ENCODE results near the gene PRSS8.

Gene PRSS8

DNA sequence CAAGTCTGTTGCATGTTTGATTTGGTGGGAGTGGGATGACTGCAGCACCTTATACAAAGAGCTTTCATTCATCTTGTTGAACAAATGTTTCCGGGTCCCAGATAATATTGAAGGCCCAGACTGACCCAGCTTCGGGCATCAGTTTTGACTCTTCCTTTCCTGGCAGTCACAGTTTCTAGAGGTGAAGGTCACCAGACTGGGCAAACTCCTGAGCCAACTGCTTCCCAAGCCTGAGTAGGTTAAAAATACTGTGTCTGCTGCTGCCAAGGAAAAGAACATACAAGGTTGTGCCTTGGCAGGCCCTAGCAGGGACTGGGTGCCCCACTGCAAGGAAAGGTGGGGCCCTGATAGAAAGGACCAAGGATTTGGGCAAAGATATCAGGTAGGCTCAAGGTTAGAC is 22.8 kb downstream of the PRSS8 start:
- TF ChIP-seq, protein P1, sequence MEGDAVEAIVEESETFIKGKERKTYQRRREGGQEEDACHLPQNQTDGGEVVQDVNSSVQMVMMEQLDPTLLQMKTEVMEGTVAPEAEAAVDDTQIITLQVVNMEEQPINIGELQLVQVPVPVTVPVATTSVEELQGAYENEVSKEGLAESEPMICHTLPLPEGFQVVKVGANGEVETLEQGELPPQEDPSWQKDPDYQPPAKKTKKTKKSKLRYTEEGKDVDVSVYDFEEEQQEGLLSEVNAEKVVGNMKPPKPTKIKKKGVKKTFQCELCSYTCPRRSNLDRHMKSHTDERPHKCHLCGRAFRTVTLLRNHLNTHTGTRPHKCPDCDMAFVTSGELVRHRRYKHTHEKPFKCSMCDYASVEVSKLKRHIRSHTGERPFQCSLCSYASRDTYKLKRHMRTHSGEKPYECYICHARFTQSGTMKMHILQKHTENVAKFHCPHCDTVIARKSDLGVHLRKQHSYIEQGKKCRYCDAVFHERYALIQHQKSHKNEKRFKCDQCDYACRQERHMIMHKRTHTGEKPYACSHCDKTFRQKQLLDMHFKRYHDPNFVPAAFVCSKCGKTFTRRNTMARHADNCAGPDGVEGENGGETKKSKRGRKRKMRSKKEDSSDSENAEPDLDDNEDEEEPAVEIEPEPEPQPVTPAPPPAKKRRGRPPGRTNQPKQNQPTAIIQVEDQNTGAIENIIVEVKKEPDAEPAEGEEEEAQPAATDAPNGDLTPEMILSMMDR (IDR thresholded peaks at IDR 0.05; ENCODE audit: low read depth, low read length), result no peak
- no peaks in the 10 kb centered on the region for H3K9me3 ChIP-seq
- DNase-seq, result no peak
- no peaks in the 10 kb centered on the region for H3K4me1 ChIP-seq
- no peaks in the 10 kb centered on the region for H3K27me3 ChIP-seq
- H3K36me3 ChIP-seq, result peaks cover 34% of the 10 kb centered on the region
- H3K4me3 ChIP-seq (ENCODE audit: low read depth, low read length), result no peak overlapping the region

DNA sequence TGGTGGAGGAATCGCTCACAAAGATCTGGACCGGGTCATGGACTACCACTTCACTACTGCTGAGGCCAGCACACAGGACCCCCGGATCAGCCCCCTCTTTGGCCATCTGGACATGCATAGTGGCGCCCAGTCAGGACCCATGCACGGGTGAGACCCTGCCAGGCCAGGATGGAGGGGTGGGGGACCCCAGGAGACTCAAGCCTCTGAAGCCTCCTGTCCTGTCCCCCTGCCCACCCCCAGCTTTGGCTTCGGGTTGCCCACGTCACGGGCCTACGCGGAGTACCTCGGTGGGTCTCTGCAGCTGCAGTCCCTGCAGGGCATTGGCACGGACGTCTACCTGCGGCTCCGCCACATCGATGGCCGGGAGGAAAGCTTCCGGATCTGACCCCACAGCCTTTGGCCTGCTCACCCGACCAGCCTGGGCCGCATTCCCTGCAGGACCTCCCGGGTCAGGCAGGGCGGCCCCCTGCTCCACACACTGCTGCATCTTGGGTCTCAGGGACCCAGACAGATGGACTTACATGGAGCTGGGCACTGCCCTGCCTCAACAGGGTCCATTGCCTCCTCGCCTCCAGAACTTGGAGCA is 23.6 kb downstream of the PRSS8 start:
- H3K36me3 ChIP-seq, result peaks cover 34% of the 10 kb centered on the region

DNA sequence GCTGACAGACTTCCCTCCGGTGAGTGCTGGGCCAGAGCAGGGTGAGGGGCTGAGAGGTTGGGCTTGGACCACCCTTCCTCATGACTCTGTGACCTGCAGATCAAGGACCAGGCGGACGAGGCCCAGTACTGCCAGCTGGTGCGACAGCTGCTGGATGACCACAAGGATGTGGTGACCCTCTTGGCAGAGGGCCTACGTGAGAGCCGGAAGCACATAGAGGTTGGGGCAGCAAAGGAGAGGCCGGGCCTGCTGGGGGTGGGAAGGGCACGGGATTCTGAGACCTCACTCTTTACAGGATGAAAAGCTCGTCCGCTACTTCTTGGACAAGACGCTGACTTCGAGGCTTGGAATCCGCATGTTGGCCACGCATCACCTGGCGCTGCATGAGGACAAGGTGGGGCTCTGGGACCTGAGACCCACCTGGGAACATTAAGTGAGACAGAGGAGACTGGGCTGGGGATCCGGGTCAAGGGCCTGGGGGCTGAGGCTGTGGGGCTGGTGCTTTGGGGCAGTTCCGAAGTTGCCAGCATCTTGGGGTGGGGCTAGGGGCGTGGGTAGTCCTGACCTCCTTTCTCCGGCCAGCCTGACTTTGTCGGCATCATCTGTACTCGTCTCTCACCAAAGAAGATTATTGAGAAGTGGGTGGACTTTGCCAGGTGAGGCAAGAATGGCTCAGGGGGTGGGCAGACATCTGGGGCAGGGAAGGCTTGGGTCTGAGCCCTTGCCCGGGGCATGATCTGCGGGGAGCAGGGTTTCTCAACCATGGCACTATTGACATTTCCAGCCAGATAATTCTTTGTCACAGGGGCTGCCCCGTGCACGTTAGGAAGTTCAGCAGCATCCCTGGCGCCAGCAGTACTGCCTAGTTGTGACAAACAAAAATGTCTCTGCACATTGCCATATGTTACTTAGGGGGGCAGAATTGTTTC is 25.2 kb downstream of the PRSS8 start:
- Histone ChIP-seq H3K9me3 (no peaks in the 10 kb centered on the region), H3K36me3 (peaks cover 34% of the 10 kb centered on the region), H3K27me3 (no peaks in the 10 kb centered on the region), H3K4me1 (no peaks in the 10 kb centered on the region; the same call in 1 of the 2 replicates), H3K4me3 (ENCODE audit: low read depth, low read length) (no peak overlapping the region)
- no peak for DNase-seq
- TF ChIP-seq, protein P1 (IDR thresholded peaks at IDR 0.05; ENCODE audit: low read depth, low read length), result no peak

More for the DNA sequence above, 23.6 kb downstream of the PRSS8 start:
- no peaks in the 10 kb centered on the region for H3K9me3 ChIP-seq
- TF ChIP-seq, protein P1 (IDR thresholded peaks at IDR 0.05; ENCODE audit: low read depth, low read length), result no peak
- H3K27me3 ChIP-seq, result no peaks in the 10 kb centered on the region
- H3K4me3 ChIP-seq (ENCODE audit: low read depth, low read length), result no peak overlapping the region
- no peaks in the 10 kb centered on the region; the same call in 1 of the 2 replicates for H3K4me1 ChIP-seq
- no peak for DNase-seq

GRCh38 chr16:31109622-31110021 is 25.9 kb downstream of the PRSS8 start:
- TF ChIP-seq, protein P1 (IDR thresholded peaks at IDR 0.05; ENCODE audit: low read depth, low read length), result no peak
- Histone ChIP-seq H3K27me3 (no peaks in the 10 kb centered on the region), H3K36me3 (peaks cover 34% of the 10 kb centered on the region), H3K4me3 (ENCODE audit: low read depth, low read length) (no peak overlapping the region), H3K9me3 (no peaks in the 10 kb centered on the region), H3K4me1 (no peaks in the 10 kb centered on the region; the same call in 1 of the 2 replicates)
- no peak for DNase-seq

DNA sequence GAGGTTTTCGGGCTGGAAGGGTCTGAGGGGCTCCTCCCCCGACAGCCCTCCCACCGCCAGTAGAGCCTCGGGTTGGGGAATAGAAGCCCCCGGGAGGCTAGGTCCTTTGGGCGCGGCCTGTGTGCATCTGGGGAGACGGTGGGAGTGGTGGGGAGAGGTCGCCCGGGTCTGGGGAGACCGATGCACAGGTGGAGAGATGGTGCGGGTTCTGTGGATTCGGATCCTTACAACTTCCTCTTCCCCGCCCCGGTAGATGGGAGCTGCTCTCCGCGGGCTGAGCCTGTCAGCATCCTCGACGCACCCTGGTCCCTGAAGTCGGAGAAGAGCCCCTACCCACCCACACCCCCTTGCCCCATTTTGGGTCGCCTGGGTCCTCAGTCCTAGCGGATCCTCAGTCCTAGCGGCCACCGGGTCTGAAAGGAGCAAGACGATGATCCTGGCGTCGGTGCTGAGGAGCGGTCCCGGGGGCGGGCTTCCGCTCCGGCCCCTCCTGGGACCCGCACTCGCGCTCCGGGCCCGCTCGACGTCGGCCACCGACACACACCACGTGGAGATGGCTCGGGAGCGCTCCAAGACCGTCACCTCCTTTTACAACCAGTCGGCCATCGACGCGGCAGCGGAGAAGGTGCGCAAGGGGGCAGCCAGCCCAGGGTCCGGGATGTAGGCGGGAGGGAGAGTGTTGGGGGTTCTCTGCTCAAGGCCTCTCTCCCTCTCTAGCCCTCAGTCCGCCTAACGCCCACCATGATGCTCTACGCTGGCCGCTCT is 26.6 kb downstream of the PRSS8 start:
- no peak for DNase-seq
- peaks cover 34% of the 10 kb centered on the region for H3K36me3 ChIP-seq
- H3K4me1 ChIP-seq, result no peaks in the 10 kb centered on the region; the same call in 1 of the 2 replicates
- TF ChIP-seq, protein P1 (IDR thresholded peaks at IDR 0.05; ENCODE audit: low read depth, low read length), result no peak
- H3K9me3 ChIP-seq, result no peaks in the 10 kb centered on the region
- peak overlapping the region; percentile 90 for H3K4me3 ChIP-seq (ENCODE audit: low read depth, low read length)
- no peaks in the 10 kb centered on the region for H3K27me3 ChIP-seq
